ENCODE results near the gene MSRB3. TPM values are rescaled to one million over a fixed set of nuclear protein-coding genes. Genes with fewer than 3 reads are reported as not detected.

The MSRB3 gene
- total RNA-seq, 1 donor = 55.1 TPM

GRCh38 chr12:65330331-65330730, 51.8 kb downstream of the MSRB3 start:
- no peak for TF ChIP-seq CTCF (IDR thresholded peaks at IDR 0.05; ENCODE audit: insufficient read depth, low read length)
- no peak overlapping the region for H3K4me3 ChIP-seq (ENCODE audit: low read depth, low read length)

GRCh38 chr12:65331456-65331855, 53.0 kb downstream of the MSRB3 start:
- DNase-seq (ENCODE audit: low read depth) = no peak
- no peak overlapping the region for H3K4me3 ChIP-seq (ENCODE audit: low read depth, low read length)
- no peak for TF ChIP-seq CTCF (IDR thresholded peaks at IDR 0.05; ENCODE audit: insufficient read depth, low read length)

More at GRCh38 chr12:65330331-65330730, 51.8 kb downstream of the MSRB3 start:
- no peak for DNase-seq (ENCODE audit: low read depth)

GRCh38 chr12:65333649-65334048, 55.2 kb downstream of the MSRB3 start:
- DNase-seq (ENCODE audit: low read depth) = no peak
- TF ChIP-seq CTCF (IDR thresholded peaks at IDR 0.05; ENCODE audit: insufficient read depth, low read length) = no peak
- no peak overlapping the region for H3K4me3 ChIP-seq (ENCODE audit: low read depth, low read length)

GRCh38 chr12:65334521-65334920, 56.0 kb downstream of the MSRB3 start:
- TF ChIP-seq CTCF (IDR thresholded peaks at IDR 0.05; ENCODE audit: insufficient read depth, low read length) = no peak
- DNase-seq (ENCODE audit: low read depth) = peak; percentile 41
- H3K4me3 ChIP-seq (ENCODE audit: low read depth, low read length) = no peak overlapping the region

GRCh38 chr12:65335021-65335714, 56.7 kb downstream of the MSRB3 start:
- TF ChIP-seq CTCF (IDR thresholded peaks at IDR 0.05; ENCODE audit: insufficient read depth, low read length) = no peak
- H3K4me3 ChIP-seq (ENCODE audit: low read depth, low read length) = peak overlapping the region; percentile 1
- peak; percentile 95 for DNase-seq (ENCODE audit: low read depth)

GRCh38 chr12:65335981-65336380, 57.5 kb downstream of the MSRB3 start:
- peak; percentile 51 for DNase-seq (ENCODE audit: low read depth)
- TF ChIP-seq CTCF (IDR thresholded peaks at IDR 0.05; ENCODE audit: insufficient read depth, low read length) = no peak
- H3K4me3 ChIP-seq (ENCODE audit: low read depth, low read length) = no peak overlapping the region

- DNase-seq (ENCODE audit: low read depth) = no peak
- no peak for TF ChIP-seq CTCF (IDR thresholded peaks at IDR 0.05; ENCODE audit: insufficient read depth, low read length)
- no peak overlapping the region for H3K4me3 ChIP-seq (ENCODE audit: low read depth, low read length)
Observed at GRCh38 chr12:65339161-65339560, 60.7 kb downstream of the MSRB3 start.
